Ovary (tissue), 9 donors: ENCODE results near the gene ASAP2. TPM values are rescaled to one million over a fixed set of nuclear protein-coding genes. Genes with fewer than 3 reads are reported as not detected.

ENCODE experiments used
- DNase-seq, 5 donors: peaks; one replicate each; pipeline ENCODE4 v3.0.0-alpha.2; 2019 to 2020
- H3K27ac ChIP-seq, 2 donors: fragments of 200-600 bp; one replicate each; pipeline versions ENCODE4 v1.5.1 to v1.8.0; 2019 to 2022
- H3K27me3 ChIP-seq: fragments of 200-600 bp; one replicate; pipeline ENCODE4 v1.8.0; 2022
- H3K36me3 ChIP-seq: fragments of 200-600 bp; sonication (generic); one replicate; pipeline ENCODE4 v1.5.1; 2019
- H3K4me1 ChIP-seq: one replicate; pipeline ENCODE4 v1.8.1; 2013; ENCODE audit warnings: mild to moderate bottlenecking, moderate library complexity; ENCODE audit not compliant: insufficient read depth
- H3K4me3 ChIP-seq: fragments of 200-600 bp; sonication (generic); one replicate; pipeline ENCODE4 v1.5.1; 2017
- H3K9me3 ChIP-seq, 2 donors: fragments of 200-600 bp in 1 of 2; sonication (generic) in 1 of 2; one replicate each; pipeline versions ENCODE4 v1.5.1 to v1.8.1; 2013 to 2019; ENCODE audit warnings: mild to moderate bottlenecking in 1 of 2, moderate library complexity in 1 of 2
- EP300 ChIP-seq: sonication (generic); formaldehyde crosslinking; IDR thresholded peaks from one replicate; pipeline ENCODE4 v1.6.1; 2017; ENCODE audit warnings: antibody characterized with exemption
- POLR2A ChIP-seq: fragments of 450-650 bp; IDR thresholded peaks from one replicate; pipeline ENCODE4 v1.6.1; 2017; ENCODE audit warnings: antibody characterized with exemption, mild to moderate bottlenecking, moderate library complexity
- WGBS, 3 donors: extraction: QIAGEN DNeasy Blood & Tissue Kit in 1 of 3; methylation state at CpG; one replicate each; pipeline versions ENCODE4 v1.1.5 to v1.1.7; 2013 to 2017; 5-methylcytosine and 5-hydroxymethylcytosine counted together
- intact Hi-C, 4 donors: fragments of 100-400 bp; cut with DNase I; formaldehyde crosslinking; loops; one replicate each; pipeline versions ENCODE4 v1.11.0 to v1.15.1; 2022 to 2023
- polyA plus RNA-seq, 2 donors: library from polyadenylated mRNA; stranded (reverse); fragments of 200-250 nt in 1 of 2; fragments of 350-450 nt in 1 of 2; fragmentation: Illumina TruSeq in 1 of 2; extraction: RNeasy Lipid Tissue Mini Kit (QIAGEN cat#74804) in 1 of 2; gene quantifications; one replicate each; pipeline ENCODE4 v1.2.3, GENCODE V29; 2013 to 2014
- total RNA-seq, 7 donors: library from RNA; depleted of rRNA in 2 of 7; stranded (reverse); fragments of >200 nt in 2 of 7; fragmentation: NEBNext Ultra II Directional in 3 of 7; extraction: Animal tissue kit (Norgen Biotek cat#: 25700) in 3 of 7; gene quantifications; one replicate each; pipeline versions ENCODE4 v1.1.0 to v1.2.4, GENCODE V29; 2016 to 2023
- TF ChIP-seq, protein P1 (sequence below), 3 donors: fragments of 450-650 bp in 2 of 3; fragments of 200-600 bp in 1 of 3; IDR thresholded peaks; one replicate each; pipeline versions ENCODE4 v1.5.1 to v1.8.0; 2016 to 2022; ENCODE audit warnings: antibody characterized with exemption in 3 of 3, mild to moderate bottlenecking in 1 of 3
- donor health status: DM: no; HTN: no; CAD: no; lungs with moderate emphysema.
- donor health status: DM: no; HTN: no; CAD: no.
- donor health status: Bipolar disorder and iron deficiency.
- donor health status: DM: yes; HTN: yes; CAD: no.
- donor health status: DM: no; HTN: no; CAD: no.
- donor health status: DM: yes; HTN: yes; CAD: no.

The ASAP2 gene
- total and polyA plus RNA-seq, 9 donors = 10.3 to 22.7 (median 15.5) TPM

DNA sequence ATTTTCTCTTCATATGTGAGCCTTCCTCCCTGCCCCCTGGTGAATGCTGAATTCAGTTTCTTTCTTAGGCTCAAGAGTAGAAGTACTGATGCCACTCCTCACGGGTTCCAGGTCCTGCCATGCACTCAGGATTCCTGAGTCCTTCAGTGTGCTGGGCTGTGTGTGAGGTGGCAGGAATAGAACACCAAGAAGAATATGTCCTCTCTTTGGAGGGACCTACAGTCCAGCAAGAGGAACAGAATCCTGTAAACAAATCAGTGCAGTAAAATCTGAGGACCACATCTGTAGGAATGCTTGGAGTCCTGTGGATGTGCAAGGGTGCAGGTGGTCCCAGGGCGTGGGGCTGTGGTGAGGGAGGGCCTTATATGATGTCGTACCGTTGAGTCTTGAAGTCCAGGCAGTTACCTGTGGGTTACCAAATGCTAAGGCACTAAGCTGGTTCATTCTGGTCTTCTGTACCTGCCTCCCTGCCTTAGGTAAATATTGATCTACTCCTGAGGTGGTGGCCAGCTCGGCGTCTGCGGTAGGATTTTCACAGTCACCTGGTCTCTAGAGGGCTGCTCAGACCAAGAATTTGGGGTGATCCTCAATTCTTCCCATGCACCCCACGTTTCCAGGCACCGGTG is 5.5 kb downstream of the ASAP2 start:
- Histone ChIP-seq H3K9me3 (no peaks in the 10 kb centered on the region), H3K4me3 (no peak overlapping the region), H3K4me1 (no peaks in the 10 kb centered on the region), H3K27me3 (no peaks in the 10 kb centered on the region), H3K36me3 (no peaks in the 10 kb centered on the region), H3K27ac (no peak overlapping the region)
- TF ChIP-seq POLR2A (no peak), EP300 (no peak)
- TF ChIP-seq, protein P1, sequence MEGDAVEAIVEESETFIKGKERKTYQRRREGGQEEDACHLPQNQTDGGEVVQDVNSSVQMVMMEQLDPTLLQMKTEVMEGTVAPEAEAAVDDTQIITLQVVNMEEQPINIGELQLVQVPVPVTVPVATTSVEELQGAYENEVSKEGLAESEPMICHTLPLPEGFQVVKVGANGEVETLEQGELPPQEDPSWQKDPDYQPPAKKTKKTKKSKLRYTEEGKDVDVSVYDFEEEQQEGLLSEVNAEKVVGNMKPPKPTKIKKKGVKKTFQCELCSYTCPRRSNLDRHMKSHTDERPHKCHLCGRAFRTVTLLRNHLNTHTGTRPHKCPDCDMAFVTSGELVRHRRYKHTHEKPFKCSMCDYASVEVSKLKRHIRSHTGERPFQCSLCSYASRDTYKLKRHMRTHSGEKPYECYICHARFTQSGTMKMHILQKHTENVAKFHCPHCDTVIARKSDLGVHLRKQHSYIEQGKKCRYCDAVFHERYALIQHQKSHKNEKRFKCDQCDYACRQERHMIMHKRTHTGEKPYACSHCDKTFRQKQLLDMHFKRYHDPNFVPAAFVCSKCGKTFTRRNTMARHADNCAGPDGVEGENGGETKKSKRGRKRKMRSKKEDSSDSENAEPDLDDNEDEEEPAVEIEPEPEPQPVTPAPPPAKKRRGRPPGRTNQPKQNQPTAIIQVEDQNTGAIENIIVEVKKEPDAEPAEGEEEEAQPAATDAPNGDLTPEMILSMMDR (IDR thresholded peaks at IDR 0.05) = no peak
- WGBS, 3 donors = 85 to 91% (median 89%) methylated on average over 9 of the region's 9 CpGs
- intact Hi-C loops = loop anchor here in 1 of 4 donors (10.0 kb wide), 1 partner anchor 113 kb away; no protein-coding TSS in a partner anchor
- no peak for DNase-seq

- no peak for DNase-seq
- Histone ChIP-seq H3K4me3 (no peak overlapping the region), H3K9me3 (no peaks in the 10 kb centered on the region), H3K4me1 (no peaks in the 10 kb centered on the region), H3K36me3 (no peaks in the 10 kb centered on the region), H3K27me3 (no peaks in the 10 kb centered on the region), H3K27ac (no peak overlapping the region)
- WGBS, 3 donors = 73 to 84% (median 80%) methylated on average over 19 of the region's 19 CpGs
- no peak for TF ChIP-seq POLR2A
- TF ChIP-seq, protein P1 (IDR thresholded peaks at IDR 0.05) = no peak
- TF ChIP-seq EP300 = no peak
- intact Hi-C loops = loop anchor here in 1 of 4 donors (10.0 kb wide), 1 partner anchor 112 kb away; no protein-coding TSS in a partner anchor
Measured at GRCh38 chr2:9212661-9213411, 6.2 kb downstream of the ASAP2 start.

- TF ChIP-seq POLR2A = no peak
- TF ChIP-seq, protein P1 (IDR thresholded peaks at IDR 0.05) = no peak
- TF ChIP-seq EP300 = no peak
- intact Hi-C loops = loop anchor here in 1 of 4 donors (10.0 kb wide), 1 partner anchor 111 kb away; no protein-coding TSS in a partner anchor
- Histone ChIP-seq H3K27me3 (no peaks in the 10 kb centered on the region), H3K4me1 (peaks cover 4% of the 10 kb centered on the region), H3K4me3 (no peak overlapping the region), H3K36me3 (no peaks in the 10 kb centered on the region), H3K27ac (no peak overlapping the region), H3K9me3 (no peaks in the 10 kb centered on the region)
- no peak for DNase-seq
- WGBS, 3 donors = 92 to 98% (median 94%) methylated on average over 2 of the region's 2 CpGs
Measured at GRCh38 chr2:9213477-9214051, 7.0 kb downstream of the ASAP2 start.

GRCh38 chr2:9214873-9215272 is 8.3 kb downstream of the ASAP2 start:
- H3K4me3 ChIP-seq = no peak overlapping the region
- no peaks in the 10 kb centered on the region for H3K36me3 ChIP-seq
- H3K9me3 ChIP-seq = no peaks in the 10 kb centered on the region
- intact Hi-C loops = loop anchor here in 1 of 4 donors (10.0 kb wide), 1 partner anchor 110 kb away; no protein-coding TSS in a partner anchor
- 82 to 89% (median 88%) methylated on average over 8 of the region's 8 CpGs for WGBS, 3 donors
- TF ChIP-seq, protein P1 (IDR thresholded peaks at IDR 0.05) = no peak
- TF ChIP-seq EP300 (no peak), POLR2A (no peak)
- no peak overlapping the region for H3K27ac ChIP-seq
- H3K27me3 ChIP-seq = no peaks in the 10 kb centered on the region
- H3K4me1 ChIP-seq = peaks cover 9% of the 10 kb centered on the region
- no peak for DNase-seq
